Measurements from ENCODE around the gene SBF2. TPM values are rescaled to one million over a fixed set of nuclear protein-coding genes. Genes with fewer than 3 reads are reported as not detected.

The SBF2 gene
- total RNA-seq, 2 donors from 2014 or later, result 53.8 to 60.8 TPM

DNA sequence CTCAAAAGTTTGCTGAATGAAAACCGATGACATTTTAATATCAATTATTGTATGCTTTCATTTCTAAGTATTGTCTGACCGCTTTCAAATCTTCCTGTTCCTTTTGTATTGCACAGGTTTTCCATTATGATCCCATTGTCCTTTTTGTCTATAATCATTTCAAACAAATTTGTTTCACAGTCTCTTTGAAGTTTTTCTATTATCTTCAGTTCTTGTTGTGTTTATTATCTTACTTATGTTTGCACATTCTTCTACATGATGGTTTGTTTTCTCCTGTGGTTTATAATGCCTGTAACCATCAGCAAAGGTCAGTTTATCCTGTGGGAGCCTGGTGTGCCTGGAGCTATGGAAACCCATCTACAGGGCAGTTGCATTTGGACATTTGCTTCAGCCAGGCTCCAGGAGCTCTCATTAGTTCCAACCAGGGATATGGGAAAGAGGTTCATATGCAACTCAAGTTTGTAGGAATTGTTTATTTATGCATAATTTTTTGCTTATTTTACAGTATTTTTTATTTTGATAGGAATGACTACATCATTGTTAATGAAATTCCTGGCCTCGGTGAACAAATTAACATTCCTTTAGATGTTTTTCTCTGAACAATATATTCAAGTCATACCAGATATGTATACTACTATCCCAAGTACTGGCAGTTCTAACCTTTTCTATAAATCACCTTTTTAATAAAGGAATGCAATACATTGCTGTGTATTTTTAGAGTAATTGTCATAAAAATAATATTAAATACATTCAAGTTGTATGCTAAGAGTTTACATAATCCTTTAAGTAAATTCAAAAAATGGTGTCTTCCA is 179.2 kb downstream of the SBF2 start:
- Histone ChIP-seq H3K27ac (no peak overlapping the region), H3K36me3 (no peaks in the 10 kb centered on the region), H3K4me3 (no peak overlapping the region), H3K27me3 (replicated peaks; ENCODE audit: insufficient read depth) (no peaks in the 10 kb centered on the region), H3K4me1 (ENCODE audit: control insufficient read depth in 1 of 2, low read depth in 2 of 2) (peaks cover 22 to 31% of the 10 kb centered on the region in 2 donors), H3K9me3 (no peaks in the 10 kb centered on the region)
- DNase-seq (ENCODE audit: low spot score) (no peak), ATAC-seq (ENCODE audit: insufficient number of reproducible peaks, low FRiP score, low read depth) (no peak)
- TF ChIP-seq, protein P1, sequence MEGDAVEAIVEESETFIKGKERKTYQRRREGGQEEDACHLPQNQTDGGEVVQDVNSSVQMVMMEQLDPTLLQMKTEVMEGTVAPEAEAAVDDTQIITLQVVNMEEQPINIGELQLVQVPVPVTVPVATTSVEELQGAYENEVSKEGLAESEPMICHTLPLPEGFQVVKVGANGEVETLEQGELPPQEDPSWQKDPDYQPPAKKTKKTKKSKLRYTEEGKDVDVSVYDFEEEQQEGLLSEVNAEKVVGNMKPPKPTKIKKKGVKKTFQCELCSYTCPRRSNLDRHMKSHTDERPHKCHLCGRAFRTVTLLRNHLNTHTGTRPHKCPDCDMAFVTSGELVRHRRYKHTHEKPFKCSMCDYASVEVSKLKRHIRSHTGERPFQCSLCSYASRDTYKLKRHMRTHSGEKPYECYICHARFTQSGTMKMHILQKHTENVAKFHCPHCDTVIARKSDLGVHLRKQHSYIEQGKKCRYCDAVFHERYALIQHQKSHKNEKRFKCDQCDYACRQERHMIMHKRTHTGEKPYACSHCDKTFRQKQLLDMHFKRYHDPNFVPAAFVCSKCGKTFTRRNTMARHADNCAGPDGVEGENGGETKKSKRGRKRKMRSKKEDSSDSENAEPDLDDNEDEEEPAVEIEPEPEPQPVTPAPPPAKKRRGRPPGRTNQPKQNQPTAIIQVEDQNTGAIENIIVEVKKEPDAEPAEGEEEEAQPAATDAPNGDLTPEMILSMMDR (IDR thresholded peaks at IDR 0.05), result no peak

DNA sequence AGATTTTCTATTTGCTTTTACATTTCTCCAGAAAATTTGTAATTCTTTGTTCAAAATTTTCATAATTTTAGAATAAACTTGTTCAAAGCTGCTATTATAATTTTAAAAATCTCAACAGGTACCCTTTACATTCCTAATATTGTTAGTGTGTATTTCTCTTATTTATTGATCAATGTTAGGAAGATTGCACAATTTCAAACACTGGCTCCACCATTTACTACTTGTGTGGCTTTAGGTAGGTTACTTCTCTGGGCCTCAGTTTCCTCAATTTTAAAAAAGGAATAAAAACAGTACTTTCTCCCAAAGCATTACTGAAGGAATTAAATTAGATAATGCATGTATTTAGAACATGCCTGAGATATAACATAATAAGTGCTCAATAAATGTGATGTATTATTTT is 180.2 kb downstream of the SBF2 start:
- TF ChIP-seq, protein P1 (IDR thresholded peaks at IDR 0.05), result no peak
- Histone ChIP-seq H3K4me3 (no peak overlapping the region), H3K9me3 (no peaks in the 10 kb centered on the region), H3K4me1 (ENCODE audit: control insufficient read depth in 1 of 2, low read depth in 2 of 2) (peaks cover 24 to 34% of the 10 kb centered on the region in 2 donors), H3K36me3 (no peaks in the 10 kb centered on the region), H3K27me3 (replicated peaks; ENCODE audit: insufficient read depth) (no peaks in the 10 kb centered on the region), H3K27ac (no peak overlapping the region)
- DNase-seq (ENCODE audit: low spot score) (no peak), ATAC-seq (ENCODE audit: insufficient number of reproducible peaks, low FRiP score, low read depth) (no peak)

DNA sequence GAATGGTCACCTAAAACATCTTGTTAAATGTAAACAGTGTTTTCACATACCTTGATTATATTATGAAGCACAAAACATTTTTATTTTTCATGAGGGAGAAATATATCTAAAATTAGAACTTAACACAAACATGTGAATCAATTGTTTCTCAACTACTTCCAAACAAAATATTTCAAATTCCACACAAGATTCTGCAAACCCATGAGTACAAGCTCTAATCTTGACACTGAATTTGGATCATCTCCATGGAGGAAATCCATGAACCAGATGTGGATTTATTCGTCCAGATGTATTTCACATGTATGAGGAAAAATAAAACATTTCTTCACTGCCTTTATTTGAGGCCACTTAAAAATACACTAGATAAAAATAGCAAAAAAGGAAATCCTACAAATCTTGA is 184.2 kb downstream of the SBF2 start:
- H3K27ac ChIP-seq, result no peak overlapping the region
- H3K4me1 ChIP-seq (ENCODE audit: control insufficient read depth in 1 of 2, low read depth in 2 of 2), result peaks cover 26 to 37% of the 10 kb centered on the region in 2 donors
- no peak for ATAC-seq (ENCODE audit: insufficient number of reproducible peaks, low FRiP score, low read depth)
- no peak overlapping the region for H3K4me3 ChIP-seq
- no peak for DNase-seq (ENCODE audit: low spot score)
- H3K27me3 ChIP-seq (replicated peaks; ENCODE audit: insufficient read depth), result no peaks in the 10 kb centered on the region
- no peaks in the 10 kb centered on the region for H3K9me3 ChIP-seq
- no peaks in the 10 kb centered on the region for H3K36me3 ChIP-seq
- TF ChIP-seq, protein P1 (IDR thresholded peaks at IDR 0.05), result no peak

DNA sequence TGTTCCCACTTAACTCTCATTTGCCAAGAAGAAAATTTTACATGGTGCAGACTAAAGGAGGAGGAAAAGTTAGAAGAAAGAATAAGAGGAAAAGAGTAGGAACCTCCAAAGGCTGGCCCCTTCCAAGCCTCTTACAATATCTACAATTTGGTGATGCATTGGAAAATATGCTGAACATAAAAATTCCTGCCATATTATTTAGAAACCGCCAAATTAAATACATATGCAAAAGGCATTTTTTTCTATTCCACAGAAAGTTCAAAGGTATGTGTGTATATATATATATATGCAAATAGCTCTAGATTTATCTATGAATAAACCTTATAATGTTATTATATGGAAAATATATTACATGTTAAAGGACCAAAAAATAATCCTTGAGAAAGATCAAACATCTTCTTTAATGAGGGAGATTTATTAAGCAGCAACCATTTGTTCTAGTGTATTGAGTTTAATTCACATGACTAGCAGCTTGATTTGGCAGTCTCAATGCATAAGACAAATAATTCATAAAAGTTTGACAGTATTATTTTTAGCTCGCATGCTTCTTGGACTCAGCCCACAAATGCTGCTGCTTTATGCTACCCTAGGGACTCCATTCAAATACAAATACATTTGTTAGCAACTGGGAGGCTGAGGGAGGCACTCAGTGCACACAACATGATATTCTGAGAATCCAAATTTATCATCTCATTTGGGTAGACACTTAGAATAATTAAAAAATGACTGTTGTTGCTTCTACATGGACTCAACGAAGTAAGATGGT is 184.9 kb downstream of the SBF2 start:
- Histone ChIP-seq H3K4me3 (peak overlapping the region; percentile 5), H3K9me3 (no peaks in the 10 kb centered on the region), H3K27me3 (replicated peaks; ENCODE audit: insufficient read depth) (no peaks in the 10 kb centered on the region), H3K4me1 (ENCODE audit: control insufficient read depth in 1 of 2, low read depth in 2 of 2) (peaks cover 26 to 44% of the 10 kb centered on the region in 2 donors), H3K27ac (no peak overlapping the region), H3K36me3 (no peaks in the 10 kb centered on the region)
- ATAC-seq (ENCODE audit: insufficient number of reproducible peaks, low FRiP score, low read depth) (no peak), DNase-seq (ENCODE audit: low spot score) (no peak)
- TF ChIP-seq, protein P1 (IDR thresholded peaks at IDR 0.05), result no peak

DNA sequence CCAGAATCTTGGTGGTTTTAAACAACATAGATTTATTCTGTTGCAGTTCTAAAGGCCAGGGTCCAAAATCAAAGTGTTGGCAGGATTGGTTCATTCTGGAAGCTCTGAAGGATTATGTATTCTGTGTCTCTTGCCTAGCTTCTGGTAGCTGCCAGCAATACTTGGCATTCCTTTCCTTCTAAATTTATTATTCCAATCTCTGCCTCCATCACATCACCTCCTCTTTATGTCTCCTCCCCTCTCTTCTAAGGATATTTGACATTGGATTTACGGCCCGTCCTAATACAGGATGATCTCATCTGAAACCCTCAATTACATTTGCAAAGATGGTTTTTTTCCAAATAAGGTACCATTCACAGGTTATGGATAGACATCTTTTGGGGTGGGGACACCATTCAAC is 186.5 kb downstream of the SBF2 start:
- no peak for ATAC-seq (ENCODE audit: insufficient number of reproducible peaks, low FRiP score, low read depth)

More for the DNA sequence above, 186.5 kb downstream of the SBF2 start:
- DNase-seq (ENCODE audit: low spot score), result no peak
- Histone ChIP-seq H3K4me1 (ENCODE audit: control insufficient read depth in 1 of 2, low read depth in 2 of 2) (peaks cover 26 to 50% of the 10 kb centered on the region in 2 donors), H3K4me3 (no peak overlapping the region), H3K9me3 (no peaks in the 10 kb centered on the region), H3K27ac (no peak overlapping the region), H3K36me3 (no peaks in the 10 kb centered on the region), H3K27me3 (replicated peaks; ENCODE audit: insufficient read depth) (no peaks in the 10 kb centered on the region)
- TF ChIP-seq, protein P1 (IDR thresholded peaks at IDR 0.05), result no peak
